ENCODE measurements around the gene FAM90A26.
"Not testable (repeated sequence)": the region's sequence is repeated elsewhere in the genome, so short reads cannot be mapped to it uniquely, and the experiment has no call there.

FAM90A26 gene

GRCh38 chr4:9160046-9160445, 10.2 kb upstream of the FAM90A26 start:
- not testable (repeated sequence) for DNase-seq

- DNase-seq, result not testable (repeated sequence)
Measured at GRCh38 chr4:9165990-9166389, 4.2 kb upstream of the FAM90A26 start.

DNA sequence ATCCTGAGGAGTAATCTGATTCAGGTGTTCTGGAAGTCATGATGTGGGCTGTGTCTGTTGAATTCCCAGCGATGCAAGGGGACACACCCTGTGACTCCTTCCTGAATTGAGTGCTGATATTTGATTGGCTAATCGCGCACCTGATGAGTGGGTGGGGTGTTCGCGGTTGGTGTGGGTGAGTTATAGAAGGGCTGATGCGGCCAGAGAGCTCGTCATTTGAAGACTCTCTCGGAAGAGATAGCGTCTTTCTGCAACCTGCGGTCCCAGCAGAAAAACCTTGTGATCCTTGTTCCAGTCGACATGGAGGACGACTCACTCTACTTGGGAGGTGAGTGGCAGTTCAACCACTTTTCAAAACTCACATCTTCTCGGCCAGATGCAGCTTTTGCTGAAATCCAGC, 40.1 kb downstream of the FAM90A26 start, which contains the start of gene USP17L10:
Gene USP17L10 (plus strand): TSS at position 301 of the 400 bp plus-strand sequence. CDS start 0 bp downstream, at position 301.
- not testable (repeated sequence) for DNase-seq

DNA sequence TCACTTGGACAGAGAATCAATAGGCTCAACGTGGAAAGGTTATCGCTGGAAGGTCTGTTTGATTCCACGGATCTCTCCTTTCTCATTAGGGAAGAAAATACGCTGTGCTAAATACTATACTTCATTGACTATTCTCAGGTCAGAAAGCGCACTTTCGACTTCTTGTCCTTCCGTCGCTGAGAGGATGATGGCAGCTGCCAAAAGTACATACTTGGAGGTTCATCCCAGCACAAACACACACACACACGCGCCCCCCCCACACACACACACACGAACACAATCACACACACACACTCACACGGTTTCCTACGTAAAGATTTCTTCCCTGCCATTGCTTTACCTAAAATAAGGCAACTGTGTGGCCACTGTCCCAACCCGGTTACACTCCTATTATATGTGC, 44.5 kb downstream of the FAM90A26 start:
- DNase-seq, result not testable (repeated sequence)

DNA sequence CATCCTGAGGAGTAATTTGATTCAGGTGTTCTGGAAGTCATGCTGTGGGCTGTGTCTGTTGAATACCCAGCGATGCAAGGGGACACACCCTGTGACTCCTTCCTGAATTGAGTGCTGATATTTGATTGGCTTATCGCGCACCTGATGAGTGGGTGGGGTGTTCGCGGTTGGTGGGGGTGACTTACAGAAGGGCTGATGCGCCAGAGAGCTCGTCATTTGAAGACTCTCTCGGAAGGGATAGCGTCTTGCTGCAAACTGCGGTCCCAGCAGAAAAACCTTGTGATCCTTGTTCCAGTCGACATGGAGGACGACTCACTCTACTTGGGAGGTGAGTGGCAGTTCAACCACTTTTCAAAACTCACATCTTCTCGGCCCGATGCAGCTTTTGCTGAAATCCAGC, 44.9 kb downstream of the FAM90A26 start, which contains the start of gene USP17L11:
Gene USP17L11 (plus strand): TSS at position 301 of the 400 bp plus-strand sequence. CDS start 0 bp downstream, at position 301.
- not testable (repeated sequence) for DNase-seq

GRCh38 chr4:9219852-9220251, 49.6 kb downstream of the FAM90A26 start, which contains the start of gene USP17L12:
TSS of gene USP17L12 (plus strand) at chr4:9220152. CDS start at chr4:9220152, 0 bp downstream.
- not testable (repeated sequence) for DNase-seq

- DNase-seq, result not testable (repeated sequence)
Measured at GRCh38 chr4:9224596-9224995, 54.4 kb downstream of the FAM90A26 start, which contains the start of gene USP17L13. TSS of gene USP17L13 (plus strand) at chr4:9224896. CDS start at chr4:9224896, 0 bp downstream.
